Astrocyte of the spinal cord (primary cell): ENCODE results near the gene ITGA8.
"Not testable (repeated sequence)": the region's sequence is repeated elsewhere in the genome, so short reads cannot be mapped to it uniquely, and the experiment has no call there.

Experiments
- DNase-seq: peaks from one replicate; pipeline ENCODE4 v3.0.0; 2011; ENCODE audit warnings: low read depth, low spot score
- H3K4me3 ChIP-seq: 2 replicates; pipeline ENCODE4 v1.5.1; 2011; ENCODE audit warnings: low read depth, mild to moderate bottlenecking, low read length, moderate library complexity
- in situ Hi-C: cut with HindIII; loops from 2 replicates; pipeline ENCODE4 v1.10.0; 2017; ENCODE audit warnings: low sequenced_read_pairs
- TF ChIP-seq, protein P1 (sequence below): IDR thresholded peaks from 2 replicates; pipeline ENCODE4 v1.5.1; 2012; ENCODE audit warnings: low read depth, mild to moderate bottlenecking, low read length, inconsistent platforms

The ITGA8 gene

DNA sequence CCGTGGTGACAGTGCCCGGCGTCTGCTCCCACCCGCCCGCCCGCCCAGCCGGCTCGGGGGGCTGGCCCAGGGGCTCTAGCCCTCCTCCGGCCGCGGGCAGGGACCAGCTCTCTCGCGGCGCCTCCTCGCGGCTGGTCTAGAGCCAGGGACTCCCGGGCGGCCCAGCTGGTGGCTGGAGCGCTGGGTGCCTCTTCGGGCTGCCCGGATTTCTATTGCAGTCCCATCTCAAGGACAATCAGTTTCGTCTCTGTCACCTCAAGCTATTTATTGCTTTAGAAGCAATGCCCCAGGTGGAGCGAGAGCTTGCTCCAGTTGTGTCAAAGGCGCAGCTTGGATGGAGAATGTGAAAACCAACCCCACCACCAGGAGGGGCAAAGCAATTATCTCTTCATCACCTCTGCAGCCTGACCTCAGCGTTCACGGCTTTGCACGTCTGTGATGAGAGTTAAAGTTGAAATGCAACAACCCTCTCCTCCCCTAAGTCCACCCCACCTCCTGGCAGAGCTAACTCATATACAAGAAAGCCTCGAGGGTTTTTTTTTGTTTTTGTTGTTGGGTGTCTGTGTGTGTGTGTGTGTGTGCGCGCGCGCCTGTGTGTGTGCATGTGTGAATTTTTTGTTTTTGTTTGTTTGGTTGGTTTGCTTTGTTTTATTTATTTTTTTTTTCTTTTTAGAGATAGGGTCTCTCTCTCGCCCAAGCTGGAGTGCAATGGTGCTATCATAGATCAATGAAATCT, at the start of gene ITGA8:
TSS of gene ITGA8 (minus strand) at position 24 of the 736 bp plus-strand sequence. CDS start 151 bp downstream, outside the sequence.
- peak within 1 kb of the TSS; percentile 55 for H3K4me3 ChIP-seq
- TF ChIP-seq, protein P1, sequence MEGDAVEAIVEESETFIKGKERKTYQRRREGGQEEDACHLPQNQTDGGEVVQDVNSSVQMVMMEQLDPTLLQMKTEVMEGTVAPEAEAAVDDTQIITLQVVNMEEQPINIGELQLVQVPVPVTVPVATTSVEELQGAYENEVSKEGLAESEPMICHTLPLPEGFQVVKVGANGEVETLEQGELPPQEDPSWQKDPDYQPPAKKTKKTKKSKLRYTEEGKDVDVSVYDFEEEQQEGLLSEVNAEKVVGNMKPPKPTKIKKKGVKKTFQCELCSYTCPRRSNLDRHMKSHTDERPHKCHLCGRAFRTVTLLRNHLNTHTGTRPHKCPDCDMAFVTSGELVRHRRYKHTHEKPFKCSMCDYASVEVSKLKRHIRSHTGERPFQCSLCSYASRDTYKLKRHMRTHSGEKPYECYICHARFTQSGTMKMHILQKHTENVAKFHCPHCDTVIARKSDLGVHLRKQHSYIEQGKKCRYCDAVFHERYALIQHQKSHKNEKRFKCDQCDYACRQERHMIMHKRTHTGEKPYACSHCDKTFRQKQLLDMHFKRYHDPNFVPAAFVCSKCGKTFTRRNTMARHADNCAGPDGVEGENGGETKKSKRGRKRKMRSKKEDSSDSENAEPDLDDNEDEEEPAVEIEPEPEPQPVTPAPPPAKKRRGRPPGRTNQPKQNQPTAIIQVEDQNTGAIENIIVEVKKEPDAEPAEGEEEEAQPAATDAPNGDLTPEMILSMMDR = peak; percentile 54
- in situ Hi-C loops = no loop called here
- peak; percentile 48 for DNase-seq

- in situ Hi-C loops = no loop called here
- H3K4me3 ChIP-seq = no peak overlapping the region
- DNase-seq = no peak
- TF ChIP-seq, protein P1 = no peak
Observed at GRCh38 chr10:15764892-15765454, 45.3 kb upstream of the ITGA8 start.

DNA sequence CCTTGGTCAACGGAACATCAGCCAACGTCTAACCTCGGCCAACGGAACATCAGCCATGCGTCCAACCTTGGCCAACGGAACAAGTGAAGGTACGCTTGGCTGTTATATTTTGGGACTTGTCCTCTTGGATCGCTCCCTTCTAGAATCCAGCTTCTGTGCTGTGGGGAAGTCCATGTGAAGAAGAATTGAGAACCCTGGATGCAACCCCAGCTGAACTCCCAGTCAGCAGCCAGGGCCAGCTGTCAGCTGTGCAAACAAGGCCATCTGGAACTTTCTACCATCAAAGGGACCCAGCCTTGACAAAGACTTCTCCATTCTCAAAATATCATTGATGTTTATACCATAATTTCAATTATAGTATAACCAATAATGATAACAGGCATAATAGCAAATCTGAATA, 43.3 kb upstream of the ITGA8 start:
- TF ChIP-seq, protein P1 = no peak
- no peak overlapping the region for H3K4me3 ChIP-seq
- in situ Hi-C loops = no loop called here
- DNase-seq = no peak

GRCh38 chr10:15762239-15762638, 42.5 kb upstream of the ITGA8 start:
- in situ Hi-C loops, H3K4me3 ChIP-seq, DNase-seq: not testable (repeated sequence)

DNA sequence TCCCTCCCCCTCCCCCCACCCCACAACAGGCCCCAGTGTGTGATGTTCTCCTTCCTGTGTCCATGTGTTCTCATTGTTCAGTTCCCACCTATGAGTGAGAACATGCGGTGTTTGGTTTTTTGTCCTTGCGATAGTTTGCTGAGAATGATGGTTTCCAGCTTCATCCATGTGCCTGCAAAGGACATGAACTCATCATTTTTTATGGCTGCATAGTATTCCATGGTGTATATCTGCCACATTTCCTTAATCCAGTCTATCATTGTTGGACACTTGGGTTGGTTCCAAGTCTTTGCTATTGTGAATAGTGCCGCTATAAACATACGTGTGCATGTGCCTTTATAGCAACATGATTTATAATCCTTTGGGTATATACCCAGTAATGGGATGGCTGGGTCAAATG, 41.5 kb upstream of the ITGA8 start:
- in situ Hi-C loops, DNase-seq, H3K4me3 ChIP-seq: not testable (repeated sequence)

- in situ Hi-C loops = no loop called here
- DNase-seq = no peak
- TF ChIP-seq, protein P1 = no peak
- no peak overlapping the region for H3K4me3 ChIP-seq
Observed at GRCh38 chr10:15760681-15761080, 41.0 kb upstream of the ITGA8 start.

DNA sequence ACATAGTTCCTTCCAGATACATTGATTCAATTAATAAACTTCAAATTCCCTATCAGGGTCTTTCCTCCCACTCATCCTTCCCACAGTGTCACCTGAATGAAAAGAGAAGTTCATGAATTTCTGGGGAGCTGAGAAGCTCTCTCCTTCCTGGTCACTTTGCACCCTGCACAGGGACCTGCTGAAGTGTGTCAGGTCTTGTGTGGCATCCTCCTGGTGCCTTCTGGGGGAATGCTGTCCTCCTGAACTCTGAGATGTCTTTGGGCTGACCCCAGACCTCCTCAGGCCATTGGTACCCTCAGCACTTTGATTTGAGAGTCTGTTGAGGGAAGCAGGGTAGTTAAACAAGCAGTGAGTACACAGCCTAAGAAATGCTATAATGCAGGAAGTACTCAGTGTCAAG, 39.5 kb upstream of the ITGA8 start:
- H3K4me3 ChIP-seq = no peak overlapping the region
- TF ChIP-seq, protein P1 = no peak
- no peak for DNase-seq
- in situ Hi-C loops = no loop called here
